Breast epithelium (tissue), 4 donors: ENCODE data around the gene STEAP1B. TPM values are rescaled to one million over a fixed set of nuclear protein-coding genes. Genes with fewer than 3 reads are reported as not detected.

Experiments
- DNase-seq, 2 donors: peaks; one replicate each; pipeline ENCODE4 v3.0.0-alpha.2; 2019; ENCODE audit warnings: low spot score in 2 of 2
- H3K27ac ChIP-seq, 2 donors: fragments of 200-600 bp; sonication (generic) in 1 of 2; one replicate each; pipeline ENCODE4 v1.5.1; 2016 to 2019; ENCODE audit warnings: mild to moderate bottlenecking in 1 of 2
- H3K27me3 ChIP-seq, 2 donors: fragments of 200-600 bp; sonication (generic) in 1 of 2; one replicate each; pipeline versions ENCODE4 v1.5.1 to v1.6.0; 2017 to 2019; ENCODE audit warnings: control low read depth in 1 of 2, mild to moderate bottlenecking in 1 of 2
- H3K36me3 ChIP-seq: fragments of 200-600 bp; one replicate; pipeline ENCODE4 v1.5.1; 2019
- H3K4me1 ChIP-seq, 2 donors: fragments of 200-600 bp; sonication (generic); one replicate each; pipeline ENCODE4 v1.5.1; 2016 to 2019; ENCODE audit warnings: control low read depth in 1 of 2
- H3K4me3 ChIP-seq, 3 donors: fragments of 200-600 bp; sonication (generic); 1 replicate in 2 of 3; 2 replicates in 1 of 3; pipeline ENCODE4 v1.5.1; 2016 to 2019; ENCODE audit warnings: mild to moderate bottlenecking in 3 of 3, moderate library complexity in 2 of 3
- H3K9me3 ChIP-seq, 2 donors: fragments of 200-600 bp; sonication (generic) in 1 of 2; one replicate each; pipeline ENCODE4 v1.5.1; 2016 to 2019; ENCODE audit warnings: control low read depth in 1 of 2
- CTCF ChIP-seq, 3 donors: fragments of 450-650 bp; IDR thresholded peaks; one replicate each; pipeline ENCODE4 v1.5.1; 2016 to 2017; ENCODE audit warnings: antibody characterized with exemption in 3 of 3, mild to moderate bottlenecking in 3 of 3, moderate library complexity in 3 of 3
- POLR2A ChIP-seq: fragments of 450-650 bp; IDR thresholded peaks from one replicate; pipeline ENCODE4 v1.6.1; 2016; ENCODE audit warnings: antibody characterized with exemption, mild to moderate bottlenecking, moderate library complexity
- POLR2AphosphoS5 ChIP-seq, 3 donors: sonication (generic); formaldehyde crosslinking; IDR thresholded peaks; one replicate each; pipeline ENCODE4 v1.6.1; 2017; ENCODE audit warnings: antibody characterized with exemption in 3 of 3
- intact Hi-C: fragments of 100-400 bp; cut with DNase I; formaldehyde crosslinking; loops from one replicate; pipeline ENCODE4 v1.15.1; 2023; ENCODE audit warnings: low total_unique reads
- total RNA-seq, 3 donors: library from RNA; depleted of rRNA; stranded (reverse); fragments of >200 nt; gene quantifications; one replicate each; pipeline ENCODE4 v1.1.0, GENCODE V29; 2016

Gene STEAP1B
- total RNA-seq, 3 donors from 2014 or later = 0.32 to 1.0 (median 0.66) TPM

- Histone ChIP-seq H3K9me3 (no peaks in the 10 kb centered on the region), H3K4me1 (peaks cover 0 to 11% of the 10 kb centered on the region in 2 donors), H3K27me3 (no peaks in the 10 kb centered on the region), H3K27ac (peak overlapping the region in 1 of 2 donors; percentile 79), H3K36me3 (no peaks in the 10 kb centered on the region), H3K4me3 (no peak overlapping the region)
- DNase-seq = no peak
- TF ChIP-seq POLR2AphosphoS5 (IDR thresholded peaks at IDR 0.05) (no peak), CTCF (IDR thresholded peaks at IDR 0.05) (no peak), POLR2A (no peak)
- intact Hi-C loops = no loop called here
Observed at GRCh38 chr7:22430457-22430856, 69.5 kb downstream of the STEAP1B start.

- TF ChIP-seq POLR2AphosphoS5 (IDR thresholded peaks at IDR 0.05) = no peak
- no peak for TF ChIP-seq CTCF (IDR thresholded peaks at IDR 0.05)
- TF ChIP-seq POLR2A = no peak
- H3K4me1 ChIP-seq = peaks cover 0 to 11% of the 10 kb centered on the region in 2 donors
- intact Hi-C loops = no loop called here
- no peaks in the 10 kb centered on the region for H3K36me3 ChIP-seq
- DNase-seq = no peak
- no peak overlapping the region for H3K4me3 ChIP-seq
- no peaks in the 10 kb centered on the region for H3K27me3 ChIP-seq
- H3K27ac ChIP-seq = no peak overlapping the region
- no peaks in the 10 kb centered on the region for H3K9me3 ChIP-seq
Observed at GRCh38 chr7:22429386-22429785, 70.6 kb downstream of the STEAP1B start.

- no peak overlapping the region for H3K27ac ChIP-seq
- H3K27me3 ChIP-seq = no peaks in the 10 kb centered on the region
- DNase-seq = no peak
- H3K4me1 ChIP-seq = peaks cover 0 to 4% of the 10 kb centered on the region in 2 donors
- no peak overlapping the region for H3K4me3 ChIP-seq
- intact Hi-C loops = no loop called here
- no peaks in the 10 kb centered on the region for H3K36me3 ChIP-seq
- TF ChIP-seq POLR2AphosphoS5 (IDR thresholded peaks at IDR 0.05) = no peak
- no peak for TF ChIP-seq CTCF (IDR thresholded peaks at IDR 0.05)
- TF ChIP-seq POLR2A = no peak
- no peaks in the 10 kb centered on the region for H3K9me3 ChIP-seq
Observed at GRCh38 chr7:22427855-22428254, 72.1 kb downstream of the STEAP1B start.

GRCh38 chr7:22427104-22427503 is 72.9 kb downstream of the STEAP1B start:
- intact Hi-C loops = no loop called here
- DNase-seq = no peak
- Histone ChIP-seq H3K4me1 (no peaks in the 10 kb centered on the region), H3K27ac (no peak overlapping the region), H3K9me3 (no peaks in the 10 kb centered on the region), H3K36me3 (no peaks in the 10 kb centered on the region), H3K27me3 (no peaks in the 10 kb centered on the region), H3K4me3 (no peak overlapping the region)
- TF ChIP-seq CTCF (IDR thresholded peaks at IDR 0.05) (no peak), POLR2AphosphoS5 (IDR thresholded peaks at IDR 0.05) (no peak), POLR2A (no peak)

GRCh38 chr7:22426463-22427094 is 73.4 kb downstream of the STEAP1B start:
- H3K4me3 ChIP-seq = no peak overlapping the region
- no peaks in the 10 kb centered on the region for H3K9me3 ChIP-seq
- TF ChIP-seq CTCF (IDR thresholded peaks at IDR 0.05) = no peak
- no peaks in the 10 kb centered on the region for H3K36me3 ChIP-seq
- H3K27me3 ChIP-seq = no peaks in the 10 kb centered on the region
- no peaks in the 10 kb centered on the region for H3K4me1 ChIP-seq
- intact Hi-C loops = no loop called here
- DNase-seq = no peak
- H3K27ac ChIP-seq = no peak overlapping the region
